GM18873 (cell line): ENCODE results near the gene ACVR2A.

Experiments used
- ATAC-seq: cut with Tn5 transposase; IDR thresholded peaks from one replicate; pipeline ENCODE4 v1.9.1; 2021; ENCODE audit warnings: mild to moderate bottlenecking, moderate library complexity, moderate number of reproducible peaks; ENCODE audit not compliant: unreplicated experiment, low FRiP score

ACVR2A gene

DNA sequence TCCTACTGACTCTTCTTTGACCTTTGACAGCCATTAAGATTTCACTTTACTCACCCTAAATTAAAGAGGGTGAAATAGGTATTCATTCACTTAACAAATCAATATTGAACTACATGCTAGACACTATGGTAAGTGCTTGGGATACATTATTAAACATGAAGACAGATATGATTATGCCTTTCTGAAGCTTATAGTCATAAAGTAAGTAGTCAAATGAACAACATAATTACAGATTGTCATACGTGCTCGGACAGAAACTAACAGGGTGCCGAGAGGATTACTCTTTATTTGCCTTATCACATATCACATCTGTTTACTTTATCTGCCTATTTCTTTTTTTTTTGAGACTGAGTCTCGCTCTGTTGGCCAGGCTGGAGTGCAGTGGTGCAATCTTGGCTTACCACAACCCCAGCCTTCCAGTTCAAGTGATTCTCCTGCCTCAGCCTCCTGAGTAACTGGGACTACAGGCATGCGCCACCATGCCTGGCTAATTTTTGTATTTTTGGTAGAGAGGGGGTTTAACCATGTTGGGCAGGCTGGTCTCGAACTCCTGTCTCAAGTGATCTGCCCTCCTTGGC, 9.8 kb downstream of the ACVR2A start:
- no peak for ATAC-seq

DNA sequence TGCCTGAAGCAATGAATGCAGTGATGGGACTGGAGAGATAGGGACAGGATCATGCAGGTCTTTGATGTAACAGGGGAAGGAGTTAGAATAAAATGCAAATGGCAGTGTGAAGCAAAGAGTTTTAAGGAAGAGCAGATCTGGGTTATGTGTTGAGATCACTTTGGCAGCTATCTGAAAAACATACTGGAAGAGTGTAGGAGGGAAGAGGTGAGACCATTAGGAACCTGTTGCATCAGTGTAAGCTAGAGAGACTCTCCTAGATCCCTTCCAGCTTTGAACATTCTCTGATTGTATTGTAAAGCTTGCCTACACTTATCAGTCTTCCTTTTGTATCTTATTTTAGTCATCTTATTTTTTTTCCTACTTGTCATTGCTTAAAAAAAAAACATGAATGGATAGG, 10.5 kb downstream of the ACVR2A start:
- ATAC-seq: no peak

DNA sequence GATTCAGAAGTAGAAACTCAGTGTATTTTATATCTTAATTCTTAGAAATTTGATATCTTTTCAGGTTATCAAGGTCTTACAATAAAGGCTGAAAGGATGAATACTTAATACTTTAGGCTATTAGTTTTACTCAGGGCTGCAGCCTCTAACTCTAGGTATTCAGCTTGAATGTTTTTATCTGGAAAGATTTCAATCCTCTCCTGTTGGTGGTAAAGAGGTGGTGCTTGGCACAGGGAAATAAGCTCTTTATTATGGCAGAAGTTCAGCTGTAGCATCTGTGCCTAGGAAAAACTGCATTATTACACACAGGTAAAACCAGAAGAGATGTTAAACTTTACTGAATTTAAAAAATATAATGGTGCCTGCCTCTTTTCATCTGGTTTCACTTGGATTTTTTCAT, 11.1 kb downstream of the ACVR2A start:
- ATAC-seq: no peak

GRCh38 chr2:147860009-147860408, 15.2 kb downstream of the ACVR2A start:
- no peak for ATAC-seq

DNA sequence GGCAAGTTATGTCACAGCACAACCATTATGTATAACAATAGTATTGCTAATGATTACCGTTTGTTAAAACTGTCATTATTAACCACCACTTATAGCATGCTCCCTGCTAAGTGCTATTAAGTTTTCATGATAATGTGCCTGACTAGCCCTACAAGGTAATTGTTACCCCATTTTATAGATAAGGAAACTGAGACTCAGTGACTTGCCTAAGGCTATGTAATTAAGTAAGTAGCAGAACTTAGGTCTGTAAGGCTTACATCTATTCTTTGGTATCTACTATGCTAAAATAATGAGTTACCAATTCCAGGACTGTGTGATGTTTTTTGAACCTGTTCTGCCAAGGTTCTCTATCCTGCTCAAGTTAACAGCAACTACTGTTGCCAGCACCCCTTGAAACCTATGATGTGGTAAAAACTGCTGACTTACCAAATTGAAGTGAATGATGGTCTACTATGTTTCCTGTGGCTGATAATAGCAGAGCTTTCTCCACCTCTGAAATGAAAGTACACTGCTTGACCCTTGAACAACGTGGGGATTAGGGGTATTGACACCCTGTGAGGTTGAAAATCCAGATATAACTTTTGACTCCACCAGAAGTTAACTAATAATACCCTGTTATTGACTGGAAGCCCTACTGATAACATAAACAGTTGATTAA, 18.2 kb downstream of the ACVR2A start:
- ATAC-seq: no peak

DNA sequence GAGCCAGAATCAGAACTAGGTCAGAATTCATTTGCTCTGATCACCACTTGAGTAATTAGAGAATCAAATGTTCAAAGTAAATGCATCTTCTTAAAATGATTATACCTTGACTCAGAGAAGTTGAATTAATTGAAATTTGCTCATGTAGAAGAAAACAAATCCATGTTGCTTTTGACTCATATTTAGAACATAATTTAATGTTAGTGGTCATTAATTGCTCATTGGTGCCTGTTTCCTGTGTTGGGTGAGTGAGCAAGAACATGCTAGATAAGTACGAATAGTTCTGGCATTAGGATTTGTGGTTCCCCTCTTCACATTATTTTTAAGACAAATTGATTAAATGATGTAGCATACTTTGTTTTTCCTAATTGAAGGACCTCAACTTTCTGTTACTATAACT, 19.0 kb downstream of the ACVR2A start:
- no peak for ATAC-seq

GRCh38 chr2:147865560-147865959, 20.7 kb downstream of the ACVR2A start:
- ATAC-seq: no peak

DNA sequence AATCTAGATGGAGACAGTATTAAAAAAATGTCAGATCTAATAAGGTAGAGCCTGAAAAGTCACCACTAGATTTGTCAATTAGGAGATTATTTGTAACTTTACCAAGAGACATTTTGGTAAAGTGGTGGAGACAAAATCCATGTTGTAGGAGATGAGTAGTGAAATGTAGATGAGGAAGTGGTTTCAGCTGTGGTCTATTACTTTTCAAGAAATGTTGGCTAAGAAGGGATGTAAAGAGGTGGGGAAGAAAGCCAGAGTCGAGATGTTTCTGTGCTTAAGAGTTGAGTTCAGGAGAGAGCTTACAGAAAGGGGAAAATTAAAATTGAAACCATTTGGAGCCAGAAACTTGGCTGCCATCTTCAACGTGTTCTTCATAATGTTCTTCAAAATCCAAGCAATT, 22.2 kb downstream of the ACVR2A start:
- no peak for ATAC-seq

DNA sequence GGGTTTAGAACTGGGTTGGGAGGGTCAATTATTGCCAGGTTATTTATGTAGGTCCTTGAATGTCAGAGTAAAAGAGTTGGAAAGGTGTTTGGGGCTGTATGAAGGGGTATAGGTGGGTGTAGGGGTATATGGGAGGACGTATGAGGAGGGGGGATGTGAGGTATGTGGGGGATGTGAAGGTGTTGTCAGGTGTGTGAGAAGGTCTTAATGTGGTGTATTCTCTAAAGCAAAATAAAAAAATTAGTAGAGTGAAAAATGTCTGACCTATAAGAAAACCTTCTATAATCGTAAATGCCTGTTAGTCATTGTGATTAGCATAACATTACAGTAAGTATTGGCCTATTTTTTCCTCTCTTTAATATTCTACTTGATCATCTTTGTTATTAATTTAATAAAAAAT, 25.1 kb downstream of the ACVR2A start:
- ATAC-seq: no peak

GRCh38 chr2:147872967-147873366, 28.1 kb downstream of the ACVR2A start:
- no peak for ATAC-seq

- ATAC-seq: no peak
These were observed 29.1 kb downstream of the ACVR2A start for GRCh38 chr2:147873859-147874483.

- ATAC-seq: no peak
These were observed 35.0 kb downstream of the ACVR2A start for GRCh38 chr2:147879846-147880245.

GRCh38 chr2:147882631-147883030, 37.8 kb downstream of the ACVR2A start:
- no peak for ATAC-seq

GRCh38 chr2:147884830-147885229, 40.0 kb downstream of the ACVR2A start:
- ATAC-seq: no peak

DNA sequence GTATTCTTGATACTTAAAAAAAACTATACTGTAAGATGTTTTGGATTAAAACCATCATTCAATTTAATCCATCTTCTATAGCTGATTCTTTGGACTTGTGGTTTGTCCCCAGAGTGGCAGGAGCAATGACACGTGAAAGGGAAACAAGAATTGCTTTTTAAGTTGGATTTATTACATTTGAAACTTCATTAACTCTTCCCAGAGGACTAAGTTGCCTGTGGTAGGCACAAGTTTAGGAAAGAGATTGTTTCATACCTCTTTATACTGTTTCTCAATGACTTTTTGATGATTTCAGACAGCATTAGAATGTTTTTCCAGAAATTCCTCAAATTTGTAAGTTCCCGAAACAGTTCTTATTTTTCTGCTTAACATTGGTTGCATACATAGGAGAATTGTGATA, 41.3 kb downstream of the ACVR2A start:
- no peak for ATAC-seq

- peak; percentile 74 for ATAC-seq
These were observed 43.9 kb downstream of the ACVR2A start for GRCh38 chr2:147888680-147889079.

GRCh38 chr2:147904051-147904450, 59.2 kb downstream of the ACVR2A start:
- no peak for ATAC-seq

DNA sequence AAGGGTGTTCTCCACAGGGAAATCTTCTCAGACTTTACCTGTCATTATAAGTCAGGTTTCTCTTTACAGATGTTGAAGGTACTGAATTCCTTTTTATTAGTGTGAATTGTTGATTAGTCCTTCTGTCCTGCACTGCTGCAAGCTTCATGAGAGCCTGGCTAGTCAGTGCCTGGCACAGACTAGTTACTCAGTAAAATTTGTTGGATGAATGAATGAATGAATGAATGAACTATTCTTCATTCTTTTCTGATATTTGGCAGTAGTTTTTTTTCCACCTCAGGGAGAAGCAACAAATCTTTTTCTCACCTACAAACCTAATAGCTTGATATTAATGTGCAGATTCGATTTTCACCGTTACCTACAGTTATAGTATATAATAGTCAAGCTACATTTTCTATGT, 64.3 kb downstream of the ACVR2A start:
- no peak for ATAC-seq

- no peak for ATAC-seq
These were observed 66.2 kb downstream of the ACVR2A start for GRCh38 chr2:147910990-147911473.

DNA sequence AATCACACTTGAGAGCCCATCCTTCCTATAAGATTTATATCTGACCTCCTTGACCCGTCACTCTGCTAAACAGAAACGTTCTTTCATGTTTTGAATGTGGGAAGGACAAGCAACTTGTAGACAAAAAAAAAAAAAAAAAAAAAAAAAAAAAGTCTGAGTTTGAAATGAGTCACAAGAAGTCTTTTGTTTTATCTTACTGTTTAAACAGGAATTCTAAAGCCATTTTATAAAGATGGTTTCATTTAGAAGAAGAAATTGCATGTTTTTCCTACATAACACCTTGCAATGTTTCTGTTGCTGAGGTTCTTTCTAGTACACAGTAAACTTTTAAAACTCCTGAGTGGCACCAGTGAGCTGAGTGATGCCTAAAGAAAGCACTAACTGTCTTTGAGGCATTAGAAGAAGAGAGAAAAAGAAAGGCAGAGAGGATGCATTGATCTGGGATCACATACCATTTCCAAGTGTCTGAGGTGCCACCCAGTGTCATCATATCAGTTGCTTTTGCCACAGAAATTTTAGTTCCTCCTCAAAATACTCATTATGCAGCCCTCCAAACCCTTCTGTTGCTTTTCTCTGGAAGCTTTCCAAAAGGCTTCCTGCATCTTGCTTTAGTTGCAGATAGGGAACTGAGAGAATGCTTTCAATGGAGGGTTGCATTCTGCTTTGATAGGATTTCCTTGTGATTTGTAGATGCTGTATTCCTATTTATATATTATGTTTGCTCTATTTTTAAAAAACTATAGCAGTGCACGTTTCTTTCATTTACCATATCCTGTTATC, 69.1 kb downstream of the ACVR2A start:
- ATAC-seq: no peak

- no peak for ATAC-seq
These were observed 71.2 kb downstream of the ACVR2A start for GRCh38 chr2:147916067-147916466.
